ENCODE measurements around the gene TRAPPC12. TPM values are rescaled to one million over a fixed set of nuclear protein-coding genes. Genes with fewer than 3 reads are reported as not detected.

TRAPPC12 gene
- total and polyA plus RNA-seq, 8 donors, result 46.6 to 158 (median 70.7) TPM

- WGBS, 5 donors, result 88 to 92% (median 90%) methylated on average over 19 to 20 of the region's 20 CpGs
- H3K4me1 ChIP-seq, result no peaks in the 10 kb centered on the region
- TF ChIP-seq POLR2AphosphoS5 (IDR thresholded peaks at IDR 0.05), result no peak
- TF ChIP-seq EP300 (IDR thresholded peaks at IDR 0.05), result no peak
- no peak for TF ChIP-seq POLR2A (IDR thresholded peaks at IDR 0.05)
- TF ChIP-seq, protein P1, sequence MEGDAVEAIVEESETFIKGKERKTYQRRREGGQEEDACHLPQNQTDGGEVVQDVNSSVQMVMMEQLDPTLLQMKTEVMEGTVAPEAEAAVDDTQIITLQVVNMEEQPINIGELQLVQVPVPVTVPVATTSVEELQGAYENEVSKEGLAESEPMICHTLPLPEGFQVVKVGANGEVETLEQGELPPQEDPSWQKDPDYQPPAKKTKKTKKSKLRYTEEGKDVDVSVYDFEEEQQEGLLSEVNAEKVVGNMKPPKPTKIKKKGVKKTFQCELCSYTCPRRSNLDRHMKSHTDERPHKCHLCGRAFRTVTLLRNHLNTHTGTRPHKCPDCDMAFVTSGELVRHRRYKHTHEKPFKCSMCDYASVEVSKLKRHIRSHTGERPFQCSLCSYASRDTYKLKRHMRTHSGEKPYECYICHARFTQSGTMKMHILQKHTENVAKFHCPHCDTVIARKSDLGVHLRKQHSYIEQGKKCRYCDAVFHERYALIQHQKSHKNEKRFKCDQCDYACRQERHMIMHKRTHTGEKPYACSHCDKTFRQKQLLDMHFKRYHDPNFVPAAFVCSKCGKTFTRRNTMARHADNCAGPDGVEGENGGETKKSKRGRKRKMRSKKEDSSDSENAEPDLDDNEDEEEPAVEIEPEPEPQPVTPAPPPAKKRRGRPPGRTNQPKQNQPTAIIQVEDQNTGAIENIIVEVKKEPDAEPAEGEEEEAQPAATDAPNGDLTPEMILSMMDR (IDR thresholded peaks at IDR 0.05), result no peak
- intact Hi-C loops (cut with DNase I; ENCODE audit: low total_unique reads), result no loop called here
- H3K27ac ChIP-seq, result no peak overlapping the region
- DNase-seq, result no peak
- H3K36me3 ChIP-seq, result peaks cover 19 to 91% (median 87%) of the 10 kb centered on the region in 4 donors
- no peaks in the 10 kb centered on the region for H3K9me3 ChIP-seq
- no peak overlapping the region for H3K4me3 ChIP-seq
- no peaks in the 10 kb centered on the region for H3K27me3 ChIP-seq
Measured at GRCh38 chr2:3430740-3431490, 51.4 kb downstream of the TRAPPC12 start.

DNA sequence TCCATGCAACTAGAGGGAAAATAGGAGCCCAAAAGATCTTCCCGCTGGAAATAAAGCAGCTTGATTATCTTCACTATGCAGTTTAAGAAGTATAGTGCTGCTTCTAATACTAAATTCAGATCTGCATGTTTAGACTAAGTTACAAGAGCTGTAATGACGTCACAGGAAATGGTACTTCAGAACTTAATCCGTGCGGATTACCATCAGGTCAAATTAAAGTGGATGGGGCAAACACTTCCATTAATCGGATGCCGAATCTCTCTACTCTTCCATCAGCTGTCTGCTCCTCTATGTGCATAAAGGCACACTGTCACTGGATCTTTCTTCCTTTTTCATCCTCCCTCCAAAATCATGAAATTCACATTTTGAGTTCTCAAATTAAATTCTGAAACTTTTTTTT is 52.6 kb downstream of the TRAPPC12 start:
- Histone ChIP-seq H3K36me3 (peaks cover 13 to 81% (median 75%) of the 10 kb centered on the region in 4 donors), H3K4me3 (no peak overlapping the region), H3K4me1 (no peaks in the 10 kb centered on the region), H3K9me3 (no peaks in the 10 kb centered on the region), H3K27me3 (no peaks in the 10 kb centered on the region), H3K27ac (no peak overlapping the region)
- TF ChIP-seq EP300 (IDR thresholded peaks at IDR 0.05) (no peak), POLR2A (IDR thresholded peaks at IDR 0.05) (no peak), POLR2AphosphoS5 (IDR thresholded peaks at IDR 0.05) (no peak)
- TF ChIP-seq, protein P1 (IDR thresholded peaks at IDR 0.05), result no peak
- DNase-seq, result no peak
- WGBS, 5 donors, result 70 to 83% (median 80%) methylated on average over 6 of the region's 6 CpGs
- intact Hi-C loops (cut with DNase I; ENCODE audit: low total_unique reads), result no loop called here

DNA sequence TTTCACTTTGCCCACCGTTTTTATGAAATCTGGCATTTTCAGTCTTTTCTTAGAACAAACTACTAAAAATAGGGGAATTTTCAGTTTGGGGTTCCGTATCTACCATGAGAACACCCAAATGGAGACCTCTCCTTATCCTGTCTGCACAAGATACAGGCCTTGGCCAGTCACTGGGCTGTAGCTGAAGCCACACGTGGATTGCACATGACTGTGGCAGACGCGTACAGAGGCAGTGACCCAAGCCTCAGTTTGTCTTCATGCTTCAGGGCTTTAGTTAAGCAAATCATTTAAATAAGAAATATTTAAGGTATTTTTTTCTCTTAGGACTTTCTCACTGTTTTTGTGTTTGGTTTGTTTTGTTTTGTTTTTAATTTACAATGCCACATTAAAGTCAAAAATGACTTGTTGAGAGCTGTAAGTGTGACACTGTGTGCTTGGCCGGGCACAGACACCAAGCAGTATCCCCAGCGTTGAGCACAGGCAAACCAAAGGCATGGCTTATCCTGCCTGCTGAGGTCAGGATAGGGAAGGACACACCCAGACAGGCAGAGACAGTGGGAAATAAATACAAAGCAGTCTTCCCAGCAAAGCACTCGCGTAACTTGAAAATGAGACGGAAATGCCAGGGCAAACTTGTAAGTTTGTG is 53.3 kb downstream of the TRAPPC12 start:
- TF ChIP-seq, protein P1 (IDR thresholded peaks at IDR 0.05), result no peak
- no peak for TF ChIP-seq EP300 (IDR thresholded peaks at IDR 0.05)
- TF ChIP-seq POLR2A (IDR thresholded peaks at IDR 0.05), result no peak
- no peak for TF ChIP-seq POLR2AphosphoS5 (IDR thresholded peaks at IDR 0.05)
- Histone ChIP-seq H3K4me1 (no peaks in the 10 kb centered on the region), H3K9me3 (no peaks in the 10 kb centered on the region), H3K36me3 (peaks cover 13 to 74% (median 68%) of the 10 kb centered on the region in 4 donors), H3K27ac (no peak overlapping the region), H3K27me3 (no peaks in the 10 kb centered on the region), H3K4me3 (no peak overlapping the region)
- DNase-seq, result no peak
- intact Hi-C loops (cut with DNase I; ENCODE audit: low total_unique reads), result no loop called here
- 84 to 91% (median 88%) methylated on average over 10 of the region's 10 CpGs for WGBS, 5 donors

GRCh38 chr2:3433339-3433699 is 53.8 kb downstream of the TRAPPC12 start:
- H3K36me3 ChIP-seq, result peaks cover 13 to 69% (median 64%) of the 10 kb centered on the region in 4 donors
- WGBS, 5 donors, result 79 to 93% (median 86%) methylated on average over 8 of the region's 8 CpGs
- H3K27ac ChIP-seq, result no peak overlapping the region
- TF ChIP-seq EP300 (IDR thresholded peaks at IDR 0.05), result no peak
- TF ChIP-seq, protein P1 (IDR thresholded peaks at IDR 0.05), result no peak
- TF ChIP-seq POLR2AphosphoS5 (IDR thresholded peaks at IDR 0.05), result no peak
- TF ChIP-seq POLR2A (IDR thresholded peaks at IDR 0.05), result no peak
- no peaks in the 10 kb centered on the region for H3K9me3 ChIP-seq
- no peak for DNase-seq
- H3K4me3 ChIP-seq, result no peak overlapping the region
- intact Hi-C loops (cut with DNase I; ENCODE audit: low total_unique reads), result no loop called here
- no peaks in the 10 kb centered on the region for H3K4me1 ChIP-seq
- no peaks in the 10 kb centered on the region for H3K27me3 ChIP-seq
